Measurements from ENCODE around the gene CRKL.

DNA sequence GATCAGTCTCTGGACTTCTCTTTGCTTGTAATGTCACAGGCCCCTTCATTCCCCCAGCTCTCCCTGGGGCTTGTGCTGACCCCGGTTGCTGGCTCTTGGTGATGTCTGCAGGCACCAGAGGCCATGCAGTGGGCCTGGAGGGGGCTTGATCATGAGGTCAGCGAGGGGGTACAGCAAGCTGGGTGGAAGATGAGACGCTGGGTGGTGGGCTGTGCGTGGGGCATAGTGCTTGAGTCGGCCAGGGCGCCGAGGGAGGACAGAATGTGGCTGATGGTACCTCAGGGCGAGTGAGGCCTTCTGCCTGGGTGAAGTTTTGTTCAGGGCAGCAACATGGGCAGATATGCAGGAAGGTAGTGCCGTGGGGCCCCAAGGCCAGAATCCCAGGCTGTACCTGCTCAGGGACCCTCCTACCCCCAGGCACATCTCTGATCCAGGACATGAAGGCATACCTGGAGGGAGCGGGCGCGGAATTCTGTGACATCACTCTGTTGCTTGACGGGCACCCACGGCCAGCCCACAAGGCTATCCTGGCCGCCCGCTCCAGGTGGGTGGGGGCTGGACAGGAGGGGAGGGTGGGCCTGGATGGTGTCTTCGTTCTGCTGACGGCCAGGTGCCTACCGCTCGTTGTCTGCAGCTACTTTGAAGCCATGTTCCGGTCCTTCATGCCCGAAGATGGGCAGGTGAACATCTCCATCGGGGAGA, 78.3 kb downstream of the CRKL start:
- TF ChIP-seq, protein P1, sequence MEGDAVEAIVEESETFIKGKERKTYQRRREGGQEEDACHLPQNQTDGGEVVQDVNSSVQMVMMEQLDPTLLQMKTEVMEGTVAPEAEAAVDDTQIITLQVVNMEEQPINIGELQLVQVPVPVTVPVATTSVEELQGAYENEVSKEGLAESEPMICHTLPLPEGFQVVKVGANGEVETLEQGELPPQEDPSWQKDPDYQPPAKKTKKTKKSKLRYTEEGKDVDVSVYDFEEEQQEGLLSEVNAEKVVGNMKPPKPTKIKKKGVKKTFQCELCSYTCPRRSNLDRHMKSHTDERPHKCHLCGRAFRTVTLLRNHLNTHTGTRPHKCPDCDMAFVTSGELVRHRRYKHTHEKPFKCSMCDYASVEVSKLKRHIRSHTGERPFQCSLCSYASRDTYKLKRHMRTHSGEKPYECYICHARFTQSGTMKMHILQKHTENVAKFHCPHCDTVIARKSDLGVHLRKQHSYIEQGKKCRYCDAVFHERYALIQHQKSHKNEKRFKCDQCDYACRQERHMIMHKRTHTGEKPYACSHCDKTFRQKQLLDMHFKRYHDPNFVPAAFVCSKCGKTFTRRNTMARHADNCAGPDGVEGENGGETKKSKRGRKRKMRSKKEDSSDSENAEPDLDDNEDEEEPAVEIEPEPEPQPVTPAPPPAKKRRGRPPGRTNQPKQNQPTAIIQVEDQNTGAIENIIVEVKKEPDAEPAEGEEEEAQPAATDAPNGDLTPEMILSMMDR (IDR thresholded peaks at IDR 0.05; ENCODE audit: low read depth, low read length) = no peak
- TF ChIP-seq POLR2A (IDR thresholded peaks at IDR 0.05; ENCODE audit: extremely low read depth, insufficient read length) = no peak
- TF ChIP-seq, protein P2, sequence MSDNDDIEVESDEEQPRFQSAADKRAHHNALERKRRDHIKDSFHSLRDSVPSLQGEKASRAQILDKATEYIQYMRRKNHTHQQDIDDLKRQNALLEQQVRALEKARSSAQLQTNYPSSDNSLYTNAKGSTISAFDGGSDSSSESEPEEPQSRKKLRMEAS (IDR thresholded peaks at IDR 0.05; ENCODE audit: low read depth, low read length) = no peak

All from NB4 (cell line).